Stimulated activated effector memory CD8-positive, alpha-beta T cell treated with anti-CD3 and anti-CD28 coated beads, Interleukin-12 subunit alpha, Interleukin-12 subunit beta, amount 100 ng/mL, for 72 hours (primary cell): ENCODE results near the gene POLDIP3.
"Not testable (repeated sequence)": the region's sequence is repeated elsewhere in the genome, so short reads cannot be mapped to it uniquely, and the experiment has no call there.

ENCODE experiments used
- ATAC-seq: fragments of 150-1000 bp; cut with Tn5 transposase; 2 replicates; pipeline ENCODE4 v1.10.0; 2021
- DNase-seq, 2 donors: peaks; one replicate each; pipeline ENCODE4 v3.0.0; 2021 to 2022; ENCODE audit warnings: low spot score in 2 of 2
- H3K27ac Mint-ChIP-seq: one replicate; pipeline ENCODE4 v1.8.0; 2022; ENCODE audit warnings: mild to moderate bottlenecking, mixed read lengths
- H3K36me3 Mint-ChIP-seq: one replicate; pipeline ENCODE4 v1.8.0; 2022; ENCODE audit warnings: mild to moderate bottlenecking, mixed read lengths
- H3K4me1 Mint-ChIP-seq: one replicate; pipeline ENCODE4 v1.8.0; 2022; ENCODE audit warnings: mixed read lengths
- H3K4me3 Mint-ChIP-seq: one replicate; pipeline ENCODE4 v1.8.0; 2022; ENCODE audit warnings: mild to moderate bottlenecking, mixed read lengths
- H3K9me3 Mint-ChIP-seq: one replicate; pipeline ENCODE4 v1.8.0; 2022; ENCODE audit warnings: mixed read lengths

POLDIP3 gene

DNA sequence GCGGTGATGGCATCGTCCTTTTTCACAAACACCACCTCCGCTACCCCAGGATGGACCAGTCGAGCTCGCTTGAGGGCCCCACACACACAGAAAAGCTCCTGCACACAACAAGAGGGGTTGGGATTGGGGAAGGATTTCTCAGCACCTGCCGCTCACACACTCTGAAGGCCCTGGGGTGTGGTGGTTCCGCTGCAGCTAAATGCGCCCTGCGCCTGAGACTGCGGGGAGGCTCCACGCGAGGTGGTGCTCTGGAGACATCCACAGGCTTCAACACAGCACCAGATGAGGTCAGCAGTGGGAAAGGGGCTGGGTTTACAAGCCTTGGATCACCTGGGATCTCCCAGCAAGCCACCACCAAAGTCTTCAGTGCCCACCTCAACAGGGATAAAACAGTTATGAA, 22.7 kb downstream of the POLDIP3 start:
- H3K36me3 Mint-ChIP-seq: peaks cover 100% of the 10 kb centered on the region
- peak overlapping the region; percentile 15 for H3K27ac Mint-ChIP-seq

DNA sequence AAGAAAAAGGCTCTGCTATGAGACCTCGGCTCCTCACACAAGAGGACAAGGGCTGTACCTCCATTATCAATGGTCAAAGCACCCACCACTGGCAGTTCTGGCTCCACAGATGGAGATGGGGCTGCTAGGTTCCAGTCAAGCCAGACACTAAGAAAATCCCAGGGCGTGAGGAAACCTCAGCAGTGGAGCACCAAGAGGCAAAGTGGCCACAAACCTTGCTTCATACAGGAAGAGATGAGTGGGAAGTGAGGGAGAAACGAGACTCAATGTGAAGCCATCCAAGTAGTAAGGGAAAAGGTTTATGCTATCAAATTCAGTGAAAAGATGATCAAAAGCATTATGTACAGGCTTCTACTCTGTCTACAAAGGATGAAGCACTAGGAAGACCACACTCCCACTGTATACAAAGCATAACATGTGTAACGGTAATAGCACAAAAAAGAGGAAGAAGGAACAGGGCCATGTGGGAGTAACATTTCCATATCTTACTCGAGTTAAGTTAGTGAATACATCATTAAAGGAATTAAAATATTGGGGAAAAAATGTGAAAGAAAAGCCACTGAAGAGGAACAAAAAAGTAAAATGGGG, 27.0 kb downstream of the POLDIP3 start:
- no peak overlapping the region for H3K27ac Mint-ChIP-seq
- H3K36me3 Mint-ChIP-seq: peaks cover 96% of the 10 kb centered on the region
- ATAC-seq: no peak
- H3K4me3 Mint-ChIP-seq: no peak overlapping the region
- peaks cover 3% of the 10 kb centered on the region for H3K4me1 Mint-ChIP-seq
- DNase-seq: no peak
- no peaks in the 10 kb centered on the region for H3K9me3 Mint-ChIP-seq

More for the DNA sequence above, 22.7 kb downstream of the POLDIP3 start:
- ATAC-seq (no peak), DNase-seq (no peak)
- Mint-ChIP-seq H3K4me1 (no peaks in the 10 kb centered on the region), H3K9me3 (no peaks in the 10 kb centered on the region), H3K4me3 (no peak overlapping the region)

DNA sequence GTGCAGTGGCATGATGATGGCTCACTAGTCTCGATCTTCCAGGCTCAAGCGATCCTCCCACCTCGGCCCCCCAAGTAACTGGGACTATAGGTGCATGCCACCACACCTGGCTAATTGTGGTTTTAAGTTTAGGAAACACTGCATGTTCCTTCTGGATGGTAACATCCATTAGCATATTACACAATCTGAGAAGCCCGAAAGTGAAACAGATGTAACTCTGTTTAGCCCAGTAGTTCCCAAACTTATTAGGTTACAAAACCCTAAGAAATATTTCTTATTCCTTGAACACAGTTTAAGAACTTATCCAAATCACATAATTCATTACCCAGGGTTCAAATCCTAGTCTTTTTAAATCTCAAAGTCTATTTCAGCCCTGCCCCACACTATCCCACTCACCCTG, 28.3 kb downstream of the POLDIP3 start:
- Mint-ChIP-seq H3K36me3 (peaks cover 94% of the 10 kb centered on the region), H3K4me3 (no peak overlapping the region), H3K9me3 (no peaks in the 10 kb centered on the region), H3K27ac (no peak overlapping the region), H3K4me1 (peaks cover 14% of the 10 kb centered on the region)
- DNase-seq (no peak), ATAC-seq (no peak)

DNA sequence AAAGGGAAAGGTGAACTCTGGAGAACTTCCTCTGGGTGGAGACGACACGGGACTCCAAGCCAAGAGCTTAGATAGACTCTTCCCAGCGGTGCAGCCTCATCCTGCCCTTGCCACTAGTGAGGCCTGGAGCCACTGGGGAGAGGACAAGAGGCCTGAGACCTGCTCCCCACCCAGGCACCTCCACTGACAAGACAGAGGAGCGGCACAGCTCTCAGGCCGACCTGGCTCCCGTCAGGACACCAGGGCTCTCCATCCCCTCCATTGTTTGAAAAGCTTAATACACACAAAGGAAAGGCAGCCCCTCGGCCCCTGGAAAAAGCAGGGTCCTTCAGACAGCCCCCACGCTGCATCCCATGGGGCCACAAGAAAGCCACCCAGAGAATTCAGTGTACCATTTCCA, 29.6 kb downstream of the POLDIP3 start:
- no peak overlapping the region for H3K27ac Mint-ChIP-seq
- H3K4me1 Mint-ChIP-seq: peaks cover 22% of the 10 kb centered on the region
- H3K36me3 Mint-ChIP-seq: peaks cover 87% of the 10 kb centered on the region
- H3K9me3 Mint-ChIP-seq: no peaks in the 10 kb centered on the region
- DNase-seq (no peak), ATAC-seq (no peak)
- no peak overlapping the region for H3K4me3 Mint-ChIP-seq

DNA sequence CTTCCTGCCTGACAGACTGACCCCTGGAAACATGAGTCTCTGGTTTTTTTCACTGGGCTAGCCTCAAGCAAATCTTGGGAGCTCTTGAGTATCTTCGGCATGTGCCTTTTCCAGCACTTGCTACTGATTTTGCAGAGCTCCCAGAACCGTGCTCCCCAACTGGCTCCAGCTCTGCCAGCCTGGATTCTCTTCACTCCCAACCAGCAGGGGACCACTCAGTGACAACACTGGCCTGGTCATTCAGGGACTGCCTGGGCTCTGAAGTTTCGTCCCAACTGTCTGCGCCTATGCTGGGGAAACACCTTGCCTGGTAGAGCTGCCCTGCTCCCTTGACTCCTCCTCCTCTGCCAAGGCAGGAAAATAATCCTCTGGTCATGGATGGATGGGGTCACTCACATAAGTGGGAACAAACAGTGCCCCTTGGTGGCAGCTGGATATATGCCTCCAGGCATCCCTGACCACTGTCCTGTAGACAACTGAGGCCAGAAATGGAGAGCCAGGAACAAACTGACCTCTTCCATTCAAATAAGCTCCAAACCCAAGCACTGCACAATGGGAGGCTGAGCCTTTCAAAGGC, 30.2 kb downstream of the POLDIP3 start:
- Mint-ChIP-seq H3K4me1 (peaks cover 22% of the 10 kb centered on the region), H3K9me3 (no peaks in the 10 kb centered on the region), H3K36me3 (peaks cover 87% of the 10 kb centered on the region), H3K27ac (no peak overlapping the region), H3K4me3 (no peak overlapping the region)
- ATAC-seq: no peak
- DNase-seq: no peak

DNA sequence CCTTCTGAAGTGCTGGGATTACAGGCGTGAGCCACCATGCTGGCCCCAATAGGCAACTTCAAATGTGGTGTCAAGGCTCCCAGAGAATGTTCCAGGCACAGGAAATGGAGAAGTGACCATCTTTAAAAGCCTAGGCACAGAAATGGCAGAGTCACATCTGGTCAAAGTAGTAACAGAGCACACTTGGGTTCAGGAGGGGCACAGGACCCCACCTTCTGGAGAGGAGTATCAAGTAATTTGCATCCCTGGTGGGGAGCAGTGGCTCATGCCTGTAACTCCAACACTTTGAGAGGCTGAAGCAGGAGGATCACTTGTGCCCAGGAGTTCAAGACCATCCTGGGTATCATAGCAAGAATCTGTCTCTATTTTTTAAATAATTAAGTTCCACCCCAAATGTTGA, 31.7 kb downstream of the POLDIP3 start:
- Mint-ChIP-seq H3K4me1 (peaks cover 22% of the 10 kb centered on the region), H3K27ac (no peak overlapping the region), H3K36me3 (peaks cover 87% of the 10 kb centered on the region), H3K4me3 (peak overlapping the region; percentile 94), H3K9me3 (no peaks in the 10 kb centered on the region)
- ATAC-seq: no peak
- no peak for DNase-seq

DNA sequence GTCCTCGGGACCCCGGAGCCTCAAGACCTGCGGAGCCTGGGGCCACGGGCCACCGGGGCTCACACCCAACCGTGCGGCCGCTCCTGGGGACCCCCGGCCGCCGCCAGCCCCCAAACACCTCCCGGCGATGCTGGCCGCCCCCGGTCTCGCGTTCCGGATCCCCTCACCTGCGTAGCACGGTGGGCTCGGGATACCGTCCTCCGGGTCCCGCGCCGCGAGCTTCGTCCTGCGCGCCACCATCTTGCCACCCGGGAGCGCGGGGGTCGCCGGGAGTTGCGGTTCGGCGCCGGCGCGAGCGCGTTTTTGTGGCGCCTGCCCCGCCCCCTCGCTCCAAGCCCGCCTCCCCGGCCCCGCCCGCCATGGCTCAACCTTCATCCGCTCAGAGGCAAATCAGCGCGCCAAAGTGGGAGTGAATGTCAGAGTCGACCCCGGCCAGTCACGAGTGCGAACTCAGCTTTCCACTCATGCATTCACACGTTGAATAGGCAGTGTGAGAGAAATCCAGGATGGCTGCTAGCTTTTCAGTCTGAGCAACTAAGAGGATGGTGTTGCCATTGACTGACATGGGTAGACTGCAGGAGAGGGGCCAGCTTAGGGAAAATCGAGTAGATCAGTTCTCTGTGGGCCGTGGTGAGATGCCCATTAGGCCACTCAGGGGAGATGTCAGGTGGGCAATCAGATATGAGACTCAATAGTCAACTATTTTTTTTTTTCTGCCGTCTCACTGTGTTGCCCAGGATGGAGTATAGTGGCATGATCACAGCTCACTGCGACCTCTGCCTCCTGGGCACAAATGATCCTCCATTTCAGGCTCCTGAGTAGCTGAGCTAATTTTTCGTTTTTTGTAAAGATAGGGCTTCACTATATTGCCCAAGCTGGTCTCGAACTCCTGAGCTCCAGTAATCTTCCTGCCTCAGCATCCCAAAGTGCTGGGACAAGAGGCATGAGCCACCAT, 32.6 kb downstream of the POLDIP3 start:
- Mint-ChIP-seq H3K9me3 (no peaks in the 10 kb centered on the region), H3K36me3 (peaks cover 87% of the 10 kb centered on the region), H3K4me1 (peaks cover 22% of the 10 kb centered on the region), H3K27ac (peak overlapping the region; percentile 96), H3K4me3 (peak overlapping the region; percentile 94)
- ATAC-seq: peak; percentile 87
- DNase-seq: peak; percentile 73 to 84

DNA sequence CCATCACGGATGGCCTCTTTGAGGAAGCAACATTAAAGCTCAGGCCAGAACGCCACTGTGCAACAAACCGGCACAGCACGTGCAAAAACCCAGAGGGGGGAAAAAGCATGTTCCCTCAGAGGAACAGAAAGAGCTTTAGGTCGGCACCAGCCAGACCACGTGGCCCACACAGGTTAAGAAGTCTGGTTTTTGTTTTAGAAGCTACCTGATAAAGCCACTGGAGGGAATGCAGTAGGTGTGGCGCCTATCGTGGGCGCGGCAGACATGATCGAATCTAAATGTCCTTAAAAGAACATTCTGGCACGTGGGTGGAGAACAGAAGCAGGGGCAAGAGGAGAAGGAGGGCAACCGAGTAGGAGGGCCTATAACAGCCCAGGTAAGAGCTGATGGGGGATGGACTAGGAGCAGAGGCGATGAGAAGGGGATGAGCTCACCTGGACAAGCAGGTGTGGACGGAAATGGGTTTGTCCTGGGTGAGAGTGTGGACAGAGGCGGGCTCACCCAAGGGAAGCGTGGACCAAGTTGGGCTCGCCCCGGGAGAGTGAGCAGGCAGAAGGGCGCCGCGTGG, 33.4 kb downstream of the POLDIP3 start:
- ATAC-seq: peak; percentile 30
- Mint-ChIP-seq H3K4me1 (peaks cover 22% of the 10 kb centered on the region), H3K4me3 (peak overlapping the region; percentile 94), H3K27ac (peak overlapping the region; percentile 96), H3K36me3 (peaks cover 81% of the 10 kb centered on the region)
- H3K9me3 Mint-ChIP-seq, DNase-seq: not testable (repeated sequence)

DNA sequence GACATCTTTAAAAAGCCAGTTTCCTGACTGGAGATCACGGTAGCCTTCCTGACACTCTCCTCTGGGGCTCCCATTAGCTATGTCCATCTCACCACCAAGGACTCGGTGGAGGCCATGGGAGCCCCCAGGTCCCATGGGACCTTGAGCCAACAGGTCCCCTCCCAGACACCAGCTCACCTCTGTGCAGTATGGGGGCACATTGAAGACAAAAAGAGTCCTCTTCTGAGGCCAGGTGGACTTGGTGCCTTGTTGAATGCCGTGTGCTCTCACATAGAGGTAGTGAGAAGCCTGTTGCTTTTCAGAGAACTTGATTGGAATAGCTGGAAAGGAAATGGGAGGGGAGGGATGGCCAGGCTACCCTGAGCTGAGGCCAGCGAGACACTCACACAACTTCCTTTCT, 34.6 kb downstream of the POLDIP3 start:
- Mint-ChIP-seq H3K36me3 (peaks cover 75% of the 10 kb centered on the region), H3K4me1 (peaks cover 22% of the 10 kb centered on the region), H3K4me3 (peak overlapping the region; percentile 15)
- not testable (repeated sequence) for H3K9me3 Mint-ChIP-seq, ATAC-seq, H3K27ac Mint-ChIP-seq, DNase-seq

DNA sequence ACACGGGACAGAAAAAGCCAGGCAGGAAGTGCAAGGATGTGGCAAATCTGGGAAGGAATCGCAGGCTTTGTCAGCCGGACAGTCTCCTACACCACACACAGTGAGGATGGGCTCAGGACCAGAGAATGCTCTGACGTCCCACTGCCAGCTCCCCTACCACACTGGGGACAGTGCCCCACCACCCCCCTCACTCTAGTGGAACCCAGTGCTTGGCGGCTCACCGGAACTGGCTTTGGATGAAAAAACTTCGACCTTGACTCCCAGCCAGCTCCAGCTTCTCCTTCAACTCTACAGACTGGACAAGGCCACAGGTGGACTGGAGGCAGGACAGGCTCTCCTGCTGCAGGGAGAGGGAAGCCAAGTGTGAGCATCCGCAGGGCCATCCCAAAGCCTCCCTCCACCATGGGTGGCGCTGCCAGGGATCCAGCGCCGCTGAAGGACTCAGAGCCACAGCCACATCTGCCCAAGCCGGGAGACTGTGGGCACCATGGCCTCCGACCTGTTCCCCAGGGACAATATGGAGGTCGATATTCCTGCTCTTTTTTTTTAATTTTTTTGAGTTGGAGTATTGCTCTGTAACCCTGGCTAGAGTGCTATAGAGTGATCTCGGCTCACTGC, 37.0 kb downstream of the POLDIP3 start:
- H3K4me3 Mint-ChIP-seq: no peak overlapping the region
- H3K4me1 Mint-ChIP-seq: peaks cover 19% of the 10 kb centered on the region
- no peak overlapping the region for H3K27ac Mint-ChIP-seq

DNA sequence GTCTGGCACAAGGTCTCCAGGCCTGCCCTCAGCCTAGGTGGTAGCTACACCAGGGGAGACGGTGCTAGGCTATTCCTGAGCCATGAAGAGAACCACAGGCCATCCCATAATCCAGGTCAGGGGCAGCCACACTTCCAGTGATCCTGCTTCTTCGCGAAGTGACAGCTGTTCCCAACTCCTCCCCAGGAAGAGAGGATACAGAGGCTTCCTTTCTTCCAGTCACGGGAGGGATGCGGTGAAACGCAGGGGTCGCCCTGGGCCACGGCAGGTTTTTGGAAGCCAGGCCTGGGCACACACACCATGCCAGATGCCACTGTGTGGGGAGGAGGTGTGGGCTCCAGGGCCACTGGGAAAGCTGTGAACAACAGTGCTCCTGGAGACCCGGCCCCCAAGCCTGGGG, 37.5 kb downstream of the POLDIP3 start:
- ATAC-seq, H3K27ac Mint-ChIP-seq, DNase-seq, H3K4me3 Mint-ChIP-seq, H3K9me3 Mint-ChIP-seq: not testable (repeated sequence)
- Mint-ChIP-seq H3K36me3 (peaks cover 75% of the 10 kb centered on the region), H3K4me1 (peaks cover 13% of the 10 kb centered on the region)

More for the DNA sequence above, 37.0 kb downstream of the POLDIP3 start:
- DNase-seq: no peak
- no peaks in the 10 kb centered on the region for H3K9me3 Mint-ChIP-seq
- H3K36me3 Mint-ChIP-seq: peaks cover 75% of the 10 kb centered on the region
- ATAC-seq: no peak

DNA sequence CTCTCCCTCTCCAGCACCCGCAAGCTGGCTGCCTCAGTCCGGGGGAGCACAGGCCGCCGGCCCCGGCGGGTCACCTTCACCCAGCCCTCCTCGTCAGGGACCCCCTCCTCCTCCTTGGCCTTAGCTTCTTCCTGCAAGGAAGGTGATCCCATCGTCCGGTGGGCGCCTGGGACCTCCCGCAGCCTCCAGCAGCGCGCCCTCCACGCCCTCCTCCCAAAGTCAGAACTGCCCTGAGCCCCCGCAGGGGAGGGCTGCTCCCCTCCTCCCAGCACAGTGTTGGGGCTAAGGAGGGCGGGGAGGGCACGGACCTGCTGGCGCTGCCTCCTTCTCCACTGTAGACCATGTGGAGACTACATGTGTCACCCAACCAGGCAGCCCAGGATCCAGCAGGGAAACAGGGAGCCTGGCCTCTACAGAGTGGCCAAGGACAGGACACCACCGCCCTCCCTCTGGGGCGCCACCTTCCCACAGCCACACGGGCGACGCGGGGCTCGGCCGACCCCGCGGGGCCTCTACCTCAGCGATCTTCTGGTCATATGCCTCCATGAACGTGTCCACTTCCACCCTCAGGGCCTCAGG, 38.6 kb downstream of the POLDIP3 start:
- not testable (repeated sequence) for DNase-seq, H3K27ac Mint-ChIP-seq, H3K9me3 Mint-ChIP-seq, H3K4me3 Mint-ChIP-seq, ATAC-seq, H3K4me1 Mint-ChIP-seq
- peaks cover 78% of the 10 kb centered on the region for H3K36me3 Mint-ChIP-seq

DNA sequence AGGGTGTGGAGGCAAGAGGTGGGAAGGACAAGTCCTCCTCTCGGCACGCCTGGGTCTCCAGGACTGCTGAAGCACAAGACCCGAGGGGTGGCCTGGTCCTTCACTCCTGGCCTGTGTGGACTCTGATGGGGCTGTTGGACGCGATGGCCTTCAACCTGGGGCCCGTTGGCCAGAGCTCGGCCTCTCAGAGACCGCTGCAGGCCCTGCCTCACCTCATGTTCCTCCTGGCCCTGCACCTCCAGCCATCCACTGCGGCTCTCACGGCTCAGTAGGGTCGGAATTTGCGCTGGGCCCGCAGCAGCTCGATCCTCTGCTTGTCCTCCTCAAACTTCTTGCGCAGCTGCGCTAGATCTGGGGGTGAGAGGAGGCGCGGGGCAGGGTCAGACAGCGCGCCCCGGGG, 40.2 kb downstream of the POLDIP3 start:
- peaks cover 80% of the 10 kb centered on the region for H3K36me3 Mint-ChIP-seq
- H3K4me1 Mint-ChIP-seq, ATAC-seq, H3K4me3 Mint-ChIP-seq, H3K9me3 Mint-ChIP-seq, DNase-seq, H3K27ac Mint-ChIP-seq: not testable (repeated sequence)

DNA sequence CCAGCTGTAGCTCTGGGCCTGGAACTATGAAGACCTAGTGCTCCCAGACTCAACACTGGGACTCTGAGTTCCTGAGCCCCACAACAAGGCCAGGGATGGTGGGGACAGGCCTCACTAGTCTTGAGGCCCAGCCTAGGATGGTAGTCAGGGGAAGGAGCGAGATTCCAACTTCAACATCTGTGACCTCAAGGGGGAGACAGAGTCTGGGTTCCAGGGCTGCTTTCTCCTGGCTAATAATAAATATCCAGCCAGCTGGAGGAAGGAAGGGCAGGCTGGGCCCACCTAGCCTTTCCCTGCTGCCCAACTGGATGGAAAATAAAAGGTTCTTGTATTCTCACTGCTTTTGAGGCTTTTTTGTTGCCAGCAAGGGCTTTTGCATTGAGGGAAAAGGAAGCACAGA, 40.6 kb downstream of the POLDIP3 start:
- not testable (repeated sequence) for H3K4me3 Mint-ChIP-seq, ATAC-seq, H3K4me1 Mint-ChIP-seq, H3K27ac Mint-ChIP-seq, H3K9me3 Mint-ChIP-seq, DNase-seq
- H3K36me3 Mint-ChIP-seq: peaks cover 76% of the 10 kb centered on the region

DNA sequence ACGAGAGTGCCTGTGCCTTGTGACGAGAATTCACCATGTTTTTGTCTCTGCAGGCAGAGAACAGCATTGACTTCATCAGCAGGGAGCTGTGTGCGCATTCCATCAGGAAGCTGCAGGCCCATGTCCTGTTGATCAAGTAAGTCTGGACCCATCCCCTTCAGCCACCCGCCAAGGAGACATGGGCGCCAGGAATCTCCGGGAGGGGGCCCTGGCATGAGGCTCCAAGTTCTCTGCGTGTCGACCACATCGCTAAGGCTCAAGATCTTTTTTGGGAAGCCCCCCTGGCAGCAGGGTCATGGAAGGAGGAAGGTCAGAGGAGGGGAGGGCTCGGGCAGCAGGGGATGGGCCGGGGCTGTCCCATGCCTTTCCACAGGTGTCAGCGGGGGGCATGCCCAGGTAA, 43.6 kb downstream of the POLDIP3 start:
- not testable (repeated sequence) for H3K4me3 Mint-ChIP-seq, ATAC-seq, H3K4me1 Mint-ChIP-seq, DNase-seq, H3K9me3 Mint-ChIP-seq
- Mint-ChIP-seq H3K36me3 (peaks cover 52% of the 10 kb centered on the region), H3K27ac (peak overlapping the region; percentile 52)
